SH-SY5Y (cell line): ENCODE measurements around the gene EN1.

ENCODE experiments used
- GATA2 ChIP-seq: IDR thresholded peaks from 2 replicates; pipeline ENCODE4 v1.6.1; 2011; ENCODE audit warnings: mild to moderate bottlenecking, low read depth, low read length
- GATA3 ChIP-seq: IDR thresholded peaks from 2 replicates; pipeline ENCODE4 v1.6.1; 2011; ENCODE audit warnings: low read depth, mild to moderate bottlenecking, low read length, moderate library complexity

- TF ChIP-seq GATA3 (no peak), GATA2 (no peak)
Observed at GRCh38 chr2:118805064-118805690, 42.3 kb downstream of the EN1 start.
